Measurements from ENCODE around the gene DNAI2.

DNAI2 gene

GRCh38 chr17:74305865-74306654, 32.0 kb downstream of the DNAI2 start:
- DNase-seq (ENCODE audit: low spot score) = no peak

GRCh38 chr17:74307984-74308773, 34.1 kb downstream of the DNAI2 start:
- no peak for DNase-seq (ENCODE audit: low spot score)

- no peak for DNase-seq (ENCODE audit: low spot score)
Observed at GRCh38 chr17:74309902-74310301, 35.9 kb downstream of the DNAI2 start.

- DNase-seq (ENCODE audit: low spot score) = no peak
Observed at GRCh38 chr17:74314877-74315276, 40.8 kb downstream of the DNAI2 start.

GRCh38 chr17:74316220-74316619, 42.2 kb downstream of the DNAI2 start:
- DNase-seq (ENCODE audit: low spot score) = no peak

GRCh38 chr17:74317071-74317470, 43.0 kb downstream of the DNAI2 start:
- DNase-seq (ENCODE audit: low spot score) = no peak

GRCh38 chr17:74318391-74318790, 44.4 kb downstream of the DNAI2 start:
- DNase-seq (ENCODE audit: low spot score) = no peak

GRCh38 chr17:74324521-74324920, 50.5 kb downstream of the DNAI2 start:
- DNase-seq (ENCODE audit: low spot score) = no peak

GRCh38 chr17:74325376-74325742, 51.3 kb downstream of the DNAI2 start:
- no peak for DNase-seq (ENCODE audit: low spot score)

GRCh38 chr17:74325743-74326379, 51.8 kb downstream of the DNAI2 start, which contains the start of gene KIF19:
KIF19 (plus strand) TSS chr17:74326226; CDS start chr17:74326350, 124 bp downstream.
- DNase-seq (ENCODE audit: low spot score) = no peak

GRCh38 chr17:74326506-74326905, 52.5 kb downstream of the DNAI2 start:
- DNase-seq (ENCODE audit: low spot score) = no peak

- DNase-seq (ENCODE audit: low spot score) = no peak
Observed at GRCh38 chr17:74328487-74328886, 54.5 kb downstream of the DNAI2 start.

- DNase-seq (ENCODE audit: low spot score) = no peak
Observed at GRCh38 chr17:74329378-74329777, 55.3 kb downstream of the DNAI2 start.

GRCh38 chr17:74330446-74330845, 56.4 kb downstream of the DNAI2 start:
- no peak for DNase-seq (ENCODE audit: low spot score)

- DNase-seq (ENCODE audit: low spot score) = no peak
Observed at GRCh38 chr17:74332017-74332650, 58.1 kb downstream of the DNAI2 start.

- no peak for DNase-seq (ENCODE audit: low spot score)
Observed at GRCh38 chr17:74332763-74333283, 58.8 kb downstream of the DNAI2 start.

- no peak for DNase-seq (ENCODE audit: low spot score)
Observed at GRCh38 chr17:74334393-74335039, 60.5 kb downstream of the DNAI2 start.

GRCh38 chr17:74335529-74336062, 61.6 kb downstream of the DNAI2 start:
- DNase-seq (ENCODE audit: low spot score) = no peak

- no peak for DNase-seq (ENCODE audit: low spot score)
Observed at GRCh38 chr17:74336307-74336706, 62.3 kb downstream of the DNAI2 start.

GRCh38 chr17:74337834-74338500, 63.9 kb downstream of the DNAI2 start:
- DNase-seq (ENCODE audit: low spot score) = no peak

Measured in RKO (cell line).